HCT116 (cell line): ENCODE measurements around the gene GALNT16.

Source experiments
- CEBPB ChIP-seq: IDR thresholded peaks from 2 replicates; pipeline ENCODE4 v1.6.1; 2012; ENCODE audit warnings: low read depth
- ELF1 ChIP-seq: IDR thresholded peaks from 2 replicates; pipeline ENCODE4 v1.6.1; 2012; ENCODE audit warnings: low read depth, borderline replicate concordance
- EZH2 ChIP-seq: fragments of 200-600 bp; sonication (generic); IDR thresholded peaks from 2 replicates; pipeline ENCODE4 v1.6.1; 2017; ENCODE audit warnings: antibody characterized with exemption, mixed run types
- EZH2phosphoT487 ChIP-seq: fragments of 200-600 bp; IDR thresholded peaks from 2 replicates; pipeline ENCODE4 v1.6.1; 2018; ENCODE audit warnings: antibody characterized with exemption, borderline replicate concordance
- POLR2A ChIP-seq: IDR thresholded peaks from 2 replicates; pipeline ENCODE4 v1.7.0; 2011; ENCODE audit warnings: borderline replicate concordance; ENCODE audit not compliant: insufficient read depth, insufficient read length; ENCODE audit errors: extremely low read depth
- POLR2AphosphoS5 ChIP-seq: IDR thresholded peaks from 2 replicates; pipeline ENCODE4 v1.6.1; 2011; ENCODE audit warnings: mild to moderate bottlenecking, low read depth, low read length, moderate library complexity
- RAD21 ChIP-seq: IDR thresholded peaks from 2 replicates; pipeline ENCODE4 v1.6.1; 2012; ENCODE audit warnings: low read depth, mild to moderate bottlenecking
- REST ChIP-seq: IDR thresholded peaks from 2 replicates; pipeline ENCODE4 v1.6.1; 2012; ENCODE audit warnings: low read depth
- SP1 ChIP-seq: IDR thresholded peaks from 2 replicates; pipeline ENCODE4 v1.6.1; 2012; ENCODE audit warnings: low read depth
- TCF7L2 ChIP-seq: IDR thresholded peaks from 2 replicates; pipeline ENCODE4 v1.7.0; 2011; ENCODE audit warnings: borderline replicate concordance, inconsistent platforms; ENCODE audit not compliant: insufficient read depth, insufficient read length; ENCODE audit errors: extremely low read depth
- YY1 ChIP-seq: IDR thresholded peaks from 2 replicates; pipeline ENCODE4 v1.6.1; 2011; ENCODE audit warnings: low read length, low read depth, moderate library complexity, mild to moderate bottlenecking; ENCODE audit not compliant: insufficient replicate concordance; ENCODE audit errors: extremely low read depth
- ZNF274 ChIP-seq: fragments of 200-500 bp; sonication (Bioruptor generic); IDR thresholded peaks from 2 replicates; pipeline ENCODE4 v1.6.1; 2014; ENCODE audit warnings: mild to moderate bottlenecking, low read depth, low read length, inconsistent platforms
- TF ChIP-seq, protein P1 (sequence below), 3 experiments: fragments of 200-600 bp in 1 of 3; sonication (generic) in 1 of 3; IDR thresholded peaks in 2 of 3; conservative IDR thresholded peaks in 1 of 3; 2 replicates each; pipeline ENCODE4 v1.5.1; 2012 to 2017; ENCODE audit warnings: low read depth in 2 of 3, low read length in 2 of 3, antibody characterized with exemption in 1 of 3, borderline replicate concordance in 1 of 3, control low read depth in 1 of 3, mild to moderate bottlenecking in 1 of 3, mixed read lengths in 1 of 3, mixed run types in 1 of 3, moderate library complexity in 1 of 3; ENCODE audit not compliant: insufficient read depth in 1 of 3
- TF ChIP-seq, protein P2 (sequence below): IDR thresholded peaks from 2 replicates; pipeline ENCODE4 v1.6.1; 2012

GRCh38 chr14:69405762-69406161 is 145.8 kb downstream of the GALNT16 start:
- no peak for TF ChIP-seq POLR2AphosphoS5
- TF ChIP-seq, protein P1, sequence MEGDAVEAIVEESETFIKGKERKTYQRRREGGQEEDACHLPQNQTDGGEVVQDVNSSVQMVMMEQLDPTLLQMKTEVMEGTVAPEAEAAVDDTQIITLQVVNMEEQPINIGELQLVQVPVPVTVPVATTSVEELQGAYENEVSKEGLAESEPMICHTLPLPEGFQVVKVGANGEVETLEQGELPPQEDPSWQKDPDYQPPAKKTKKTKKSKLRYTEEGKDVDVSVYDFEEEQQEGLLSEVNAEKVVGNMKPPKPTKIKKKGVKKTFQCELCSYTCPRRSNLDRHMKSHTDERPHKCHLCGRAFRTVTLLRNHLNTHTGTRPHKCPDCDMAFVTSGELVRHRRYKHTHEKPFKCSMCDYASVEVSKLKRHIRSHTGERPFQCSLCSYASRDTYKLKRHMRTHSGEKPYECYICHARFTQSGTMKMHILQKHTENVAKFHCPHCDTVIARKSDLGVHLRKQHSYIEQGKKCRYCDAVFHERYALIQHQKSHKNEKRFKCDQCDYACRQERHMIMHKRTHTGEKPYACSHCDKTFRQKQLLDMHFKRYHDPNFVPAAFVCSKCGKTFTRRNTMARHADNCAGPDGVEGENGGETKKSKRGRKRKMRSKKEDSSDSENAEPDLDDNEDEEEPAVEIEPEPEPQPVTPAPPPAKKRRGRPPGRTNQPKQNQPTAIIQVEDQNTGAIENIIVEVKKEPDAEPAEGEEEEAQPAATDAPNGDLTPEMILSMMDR (IDR thresholded peaks at IDR 0.05 in 2 of 3, conservative IDR thresholded peaks at IDR 0.05 in 1 of 3; ENCODE audit: borderline replicate concordance in 1 of 3, insufficient read depth in 1 of 3, low read depth in 2 of 3, low read length in 2 of 3) = no peak
- no peak for TF ChIP-seq REST
- TF ChIP-seq POLR2A = no peak
- no peak for TF ChIP-seq YY1
- no peak for TF ChIP-seq EZH2phosphoT487
- TF ChIP-seq ELF1 = no peak
- TF ChIP-seq, protein P2, sequence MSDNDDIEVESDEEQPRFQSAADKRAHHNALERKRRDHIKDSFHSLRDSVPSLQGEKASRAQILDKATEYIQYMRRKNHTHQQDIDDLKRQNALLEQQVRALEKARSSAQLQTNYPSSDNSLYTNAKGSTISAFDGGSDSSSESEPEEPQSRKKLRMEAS = no peak
- TF ChIP-seq RAD21 = no peak
- TF ChIP-seq SP1 = no peak
- no peak for TF ChIP-seq CEBPB
- no peak for TF ChIP-seq TCF7L2
- no peak for TF ChIP-seq ZNF274
- no peak for TF ChIP-seq EZH2
